ENCODE data around the gene MTIF2. TPM values are rescaled to one million over a fixed set of nuclear protein-coding genes. Genes with fewer than 3 reads are reported as not detected.
A peak's percentile ranks its signal among the peaks of the same experiment; 100 is the strongest.

Gene MTIF2
- total RNA-seq, 1 experiment from 2014 or later, result 49.8 TPM

DNA sequence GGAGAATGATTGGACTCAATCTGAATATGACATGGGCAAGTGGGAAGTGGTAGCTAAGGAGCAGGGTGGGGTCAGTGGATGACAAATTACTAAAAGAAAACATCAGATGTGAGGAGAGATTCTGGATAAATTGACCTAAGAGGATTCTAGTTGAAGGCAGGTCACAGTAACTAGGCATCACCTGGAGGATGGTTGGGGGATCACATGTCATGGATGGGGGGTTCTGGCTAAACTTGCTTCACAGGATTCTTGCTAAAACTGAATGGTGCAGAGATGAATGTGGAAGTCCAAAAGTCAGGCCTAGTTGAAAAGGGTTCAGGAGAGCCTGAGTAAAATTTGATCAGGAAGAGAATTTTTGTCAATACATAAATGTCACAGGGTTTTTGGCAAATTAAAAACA lies 55.2 kb downstream of the MTIF2 start:
- H2AFZ ChIP-seq (ENCODE audit: low read depth, low read length, poor library complexity, severe bottlenecking), result no peak overlapping the region
- POLR2A ChIA-PET, result interaction anchor here (0.7 kb wide), 1 partner anchor 24 kb away, joined by 3 read pairs; no protein-coding TSS in a partner anchor
- H3K9ac ChIP-seq (ENCODE audit: low read length), result no peak overlapping the region
- DNase-seq (ENCODE audit: low read depth, low spot score) (no peak), ATAC-seq (peak; percentile 36; the same call in 1 of the 2 replicates)
- H3K9me3 ChIP-seq (ENCODE audit: control insufficient read depth in 1 of 2, insufficient read depth in 1 of 2, low read depth in 1 of 2, low read length in 2 of 2), result no peaks in the 10 kb centered on the region
- TF ChIP-seq ZFX (IDR thresholded peaks at IDR 0.05), result no peak
- TF ChIP-seq, protein P1, sequence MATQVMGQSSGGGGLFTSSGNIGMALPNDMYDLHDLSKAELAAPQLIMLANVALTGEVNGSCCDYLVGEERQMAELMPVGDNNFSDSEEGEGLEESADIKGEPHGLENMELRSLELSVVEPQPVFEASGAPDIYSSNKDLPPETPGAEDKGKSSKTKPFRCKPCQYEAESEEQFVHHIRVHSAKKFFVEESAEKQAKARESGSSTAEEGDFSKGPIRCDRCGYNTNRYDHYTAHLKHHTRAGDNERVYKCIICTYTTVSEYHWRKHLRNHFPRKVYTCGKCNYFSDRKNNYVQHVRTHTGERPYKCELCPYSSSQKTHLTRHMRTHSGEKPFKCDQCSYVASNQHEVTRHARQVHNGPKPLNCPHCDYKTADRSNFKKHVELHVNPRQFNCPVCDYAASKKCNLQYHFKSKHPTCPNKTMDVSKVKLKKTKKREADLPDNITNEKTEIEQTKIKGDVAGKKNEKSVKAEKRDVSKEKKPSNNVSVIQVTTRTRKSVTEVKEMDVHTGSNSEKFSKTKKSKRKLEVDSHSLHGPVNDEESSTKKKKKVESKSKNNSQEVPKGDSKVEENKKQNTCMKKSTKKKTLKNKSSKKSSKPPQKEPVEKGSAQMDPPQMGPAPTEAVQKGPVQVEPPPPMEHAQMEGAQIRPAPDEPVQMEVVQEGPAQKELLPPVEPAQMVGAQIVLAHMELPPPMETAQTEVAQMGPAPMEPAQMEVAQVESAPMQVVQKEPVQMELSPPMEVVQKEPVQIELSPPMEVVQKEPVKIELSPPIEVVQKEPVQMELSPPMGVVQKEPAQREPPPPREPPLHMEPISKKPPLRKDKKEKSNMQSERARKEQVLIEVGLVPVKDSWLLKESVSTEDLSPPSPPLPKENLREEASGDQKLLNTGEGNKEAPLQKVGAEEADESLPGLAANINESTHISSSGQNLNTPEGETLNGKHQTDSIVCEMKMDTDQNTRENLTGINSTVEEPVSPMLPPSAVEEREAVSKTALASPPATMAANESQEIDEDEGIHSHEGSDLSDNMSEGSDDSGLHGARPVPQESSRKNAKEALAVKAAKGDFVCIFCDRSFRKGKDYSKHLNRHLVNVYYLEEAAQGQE (IDR thresholded peaks at IDR 0.05; ENCODE audit: low read depth), result no peak
- TF ChIP-seq, protein P2, sequence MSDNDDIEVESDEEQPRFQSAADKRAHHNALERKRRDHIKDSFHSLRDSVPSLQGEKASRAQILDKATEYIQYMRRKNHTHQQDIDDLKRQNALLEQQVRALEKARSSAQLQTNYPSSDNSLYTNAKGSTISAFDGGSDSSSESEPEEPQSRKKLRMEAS (IDR thresholded peaks at IDR 0.05), result no peak
- no peak for TF ChIP-seq SIN3A (IDR thresholded peaks at IDR 0.05; ENCODE audit: low read depth)
- TF ChIP-seq EZH2phosphoT487 (IDR thresholded peaks at IDR 0.05; ENCODE audit: borderline replicate concordance), result no peak
- H3K36me3 ChIP-seq (ENCODE audit: control insufficient read depth in 1 of 2, insufficient read depth in 2 of 2, low read length in 2 of 2), result no peaks in the 10 kb centered on the region
- H3K9me2 ChIP-seq (ENCODE audit: insufficient read depth), result no peaks in the 10 kb centered on the region
- H3K27ac ChIP-seq (ENCODE audit: low read depth, low read length), result no peak overlapping the region
- CTCF ChIA-PET, result no interaction called here
- RAD21 ChIA-PET (ENCODE audit: low non-redundant PET in 1 of 2, low total read pairs in 2 of 2, uncharacterized antibody in 2 of 2, unreplicated experiment in 2 of 2), result interaction anchor here in 1 of 2 experiments (0.5 kb wide), 1 partner anchor 94 kb away, joined by 3 read pairs; no protein-coding TSS in a partner anchor
- peaks cover 2 to 11% of the 10 kb centered on the region in 2 experiments; a peak in 2 of 4 replicates for H3K4me1 ChIP-seq (ENCODE audit: control insufficient read depth in 1 of 2, insufficient read depth in 2 of 2, low read length in 2 of 2)
- H4K20me1 ChIP-seq (ENCODE audit: insufficient read depth), result no peaks in the 10 kb centered on the region
- intact Hi-C loops (cut with micrococcal nuclease), result no loop called here
- no TSS peak for BruUV-seq (replicated peaks)
- H3K4me3 ChIP-seq (replicated peaks in 1 of 2; ENCODE audit: low read depth in 1 of 2, low read length in 2 of 2), result no peak overlapping the region
- no peaks in the 10 kb centered on the region for H3K79me2 ChIP-seq (ENCODE audit: insufficient read depth, low read length)
- no peaks in the 10 kb centered on the region for H3K27me3 ChIP-seq (ENCODE audit: insufficient read depth, low read length)
- H3K4me2 ChIP-seq (ENCODE audit: low read length), result peak overlapping the region; percentile 14; the same call in 1 of the 2 replicates

DNA sequence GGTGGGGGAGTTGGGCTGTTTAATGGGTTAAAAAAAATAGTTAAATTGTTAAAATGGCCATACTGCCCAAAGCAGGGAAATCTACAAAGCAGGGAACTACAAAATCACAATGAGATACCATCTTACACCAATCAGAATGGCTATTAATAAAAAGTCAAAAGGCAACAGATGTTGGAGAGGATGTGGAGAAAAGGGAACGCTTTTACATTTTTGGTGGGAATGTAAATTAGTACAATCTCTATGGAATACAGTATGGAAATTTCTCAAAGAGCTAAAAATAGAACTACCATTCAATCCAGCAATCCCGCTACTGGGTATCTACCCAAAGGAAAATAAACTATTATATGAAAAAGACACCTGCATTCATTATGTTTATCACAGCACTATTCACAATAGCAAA lies 64.1 kb downstream of the MTIF2 start:
- Histone ChIP-seq H3K36me3 (ENCODE audit: control insufficient read depth in 1 of 2, insufficient read depth in 2 of 2, low read length in 2 of 2) (no peaks in the 10 kb centered on the region), H3K9ac (ENCODE audit: low read length) (no peak overlapping the region), H3K79me2 (ENCODE audit: insufficient read depth, low read length) (no peaks in the 10 kb centered on the region), H3K4me3 (replicated peaks in 1 of 2; ENCODE audit: low read depth in 1 of 2, low read length in 2 of 2) (no peak overlapping the region), H3K9me2 (ENCODE audit: insufficient read depth) (no peaks in the 10 kb centered on the region), H2AFZ (ENCODE audit: low read depth, low read length, poor library complexity, severe bottlenecking) (no peak overlapping the region), H3K4me1 (ENCODE audit: control insufficient read depth in 1 of 2, insufficient read depth in 2 of 2, low read length in 2 of 2) (no peaks in the 10 kb centered on the region), H3K9me3 (ENCODE audit: control insufficient read depth in 1 of 2, insufficient read depth in 1 of 2, low read depth in 1 of 2, low read length in 2 of 2) (no peaks in the 10 kb centered on the region), H3K4me2 (ENCODE audit: low read length) (no peak overlapping the region), H3K27me3 (ENCODE audit: insufficient read depth, low read length) (no peaks in the 10 kb centered on the region), H3K27ac (ENCODE audit: low read depth, low read length) (no peak overlapping the region), H4K20me1 (ENCODE audit: insufficient read depth) (no peaks in the 10 kb centered on the region)
- no peak for DNase-seq (ENCODE audit: low read depth, low spot score)
- intact Hi-C loops (cut with micrococcal nuclease), result no loop called here
- RAD21 ChIA-PET (ENCODE audit: low non-redundant PET in 1 of 2, low total read pairs in 2 of 2, uncharacterized antibody in 2 of 2, unreplicated experiment in 2 of 2), result no interaction called here
- CTCF ChIA-PET, result no interaction called here
- TF ChIP-seq, protein P3, sequence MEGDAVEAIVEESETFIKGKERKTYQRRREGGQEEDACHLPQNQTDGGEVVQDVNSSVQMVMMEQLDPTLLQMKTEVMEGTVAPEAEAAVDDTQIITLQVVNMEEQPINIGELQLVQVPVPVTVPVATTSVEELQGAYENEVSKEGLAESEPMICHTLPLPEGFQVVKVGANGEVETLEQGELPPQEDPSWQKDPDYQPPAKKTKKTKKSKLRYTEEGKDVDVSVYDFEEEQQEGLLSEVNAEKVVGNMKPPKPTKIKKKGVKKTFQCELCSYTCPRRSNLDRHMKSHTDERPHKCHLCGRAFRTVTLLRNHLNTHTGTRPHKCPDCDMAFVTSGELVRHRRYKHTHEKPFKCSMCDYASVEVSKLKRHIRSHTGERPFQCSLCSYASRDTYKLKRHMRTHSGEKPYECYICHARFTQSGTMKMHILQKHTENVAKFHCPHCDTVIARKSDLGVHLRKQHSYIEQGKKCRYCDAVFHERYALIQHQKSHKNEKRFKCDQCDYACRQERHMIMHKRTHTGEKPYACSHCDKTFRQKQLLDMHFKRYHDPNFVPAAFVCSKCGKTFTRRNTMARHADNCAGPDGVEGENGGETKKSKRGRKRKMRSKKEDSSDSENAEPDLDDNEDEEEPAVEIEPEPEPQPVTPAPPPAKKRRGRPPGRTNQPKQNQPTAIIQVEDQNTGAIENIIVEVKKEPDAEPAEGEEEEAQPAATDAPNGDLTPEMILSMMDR (IDR thresholded peaks at IDR 0.05 in 2 of 3, conservative IDR thresholded peaks at IDR 0.05 in 1 of 3; ENCODE audit: borderline replicate concordance in 1 of 3, insufficient read depth in 1 of 3, low read depth in 2 of 3, low read length in 2 of 3), result no peak
- TF ChIP-seq ZFX (IDR thresholded peaks at IDR 0.05) (no peak), RAD21 (IDR thresholded peaks at IDR 0.05; ENCODE audit: low read depth) (no peak), FOSL1 (IDR thresholded peaks at IDR 0.05; ENCODE audit: low read depth) (no peak), EGR1 (IDR thresholded peaks at IDR 0.05; ENCODE audit: low read depth) (no peak), SP1 (IDR thresholded peaks at IDR 0.05; ENCODE audit: low read depth) (no peak), CEBPB (IDR thresholded peaks at IDR 0.05; ENCODE audit: low read depth) (no peak), SIN3A (IDR thresholded peaks at IDR 0.05; ENCODE audit: low read depth) (no peak), SRF (IDR thresholded peaks at IDR 0.05; ENCODE audit: low read depth) (no peak), TCF7L2 (IDR thresholded peaks at IDR 0.05; ENCODE audit: borderline replicate concordance, extremely low read depth, insufficient read depth, insufficient read length) (no peak), EZH2 (IDR thresholded peaks at IDR 0.05) (no peak), ELF1 (IDR thresholded peaks at IDR 0.05; ENCODE audit: borderline replicate concordance, low read depth) (no peak)
- TF ChIP-seq, protein P4, sequence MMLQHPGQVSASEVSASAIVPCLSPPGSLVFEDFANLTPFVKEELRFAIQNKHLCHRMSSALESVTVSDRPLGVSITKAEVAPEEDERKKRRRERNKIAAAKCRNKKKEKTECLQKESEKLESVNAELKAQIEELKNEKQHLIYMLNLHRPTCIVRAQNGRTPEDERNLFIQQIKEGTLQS (IDR thresholded peaks at IDR 0.05), result no peak
- BruUV-seq (replicated peaks), result no TSS peak
- POLR2A ChIA-PET, result no interaction called here
- ATAC-seq, result no peak
